ENCODE data around the gene HDAC11. TPM values are rescaled to one million over a fixed set of nuclear protein-coding genes. Genes with fewer than 3 reads are reported as not detected.
A peak's percentile ranks its signal among the peaks of the same experiment; 100 is the strongest.

The HDAC11 gene
- polyA plus RNA-seq, 3 donors: 2.9 to 3.9 (median 3.5) TPM

GRCh38 chr3:13546667-13547171 lies 66.6 kb downstream of the HDAC11 start:
- Histone ChIP-seq H4K20me1 (ENCODE audit: insufficient read depth, low read length) (no peaks in the 10 kb centered on the region), H3K27ac (ENCODE audit: low read depth in 1 of 2, low read length in 2 of 2) (no peak overlapping the region), H3K4me3 (replicated peaks in 1 of 3; ENCODE audit: low read depth in 2 of 3, low read length in 3 of 3) (no peak overlapping the region), H3K4me2 (replicated peaks; ENCODE audit: extremely low read depth, low read length, poor library complexity, severe bottlenecking) (no peak overlapping the region), H3K79me2 (ENCODE audit: insufficient read depth, low read length) (no peaks in the 10 kb centered on the region), H3K9me3 (replicated peaks in 1 of 2; ENCODE audit: control insufficient read depth in 1 of 2, insufficient read depth in 1 of 2, low read length in 2 of 2) (peaks cover 0 to 3% of the 10 kb centered on the region in 2 donors), H3K36me3 (replicated peaks in 1 of 2; ENCODE audit: control insufficient read depth in 1 of 2, insufficient read depth in 2 of 2, low read length in 2 of 2) (no peaks in the 10 kb centered on the region), H3K27me3 (ENCODE audit: control insufficient read depth in 2 of 2, insufficient read depth in 2 of 2, low read length in 2 of 2) (peaks cover 8 to 28% of the 10 kb centered on the region in 2 donors), H3K9ac (ENCODE audit: insufficient read depth, low read length, poor library complexity, severe bottlenecking) (no peak overlapping the region), H3K4me1 (ENCODE audit: control insufficient read depth in 1 of 2, insufficient read depth in 2 of 2, low read length in 2 of 2) (peaks cover 3 to 13% of the 10 kb centered on the region in 2 donors), H2AFZ (ENCODE audit: insufficient read depth, low read depth, low read length, poor library complexity, severe bottlenecking) (no peak overlapping the region)
- no peak for TF ChIP-seq CTCF (IDR thresholded peaks at IDR 0.05)
- Mint-ChIP-seq H3K27me3 (ENCODE audit: low read depth in 3 of 3) (peaks cover 28 to 40% (median 29%) of the 10 kb centered on the region in 3 donors), H3K4me1 (peaks cover 10% of the 10 kb centered on the region), H3K4me3 (no peak overlapping the region), H3K27ac (no peak overlapping the region), H3K9me3 (peaks cover 0 to 14% (median 5%) of the 10 kb centered on the region in 7 donors), H3K36me3 (peaks cover 2 to 7% of the 10 kb centered on the region in 2 donors)
- 98% methylated on average over 6 of the region's 9 CpGs for WGBS (ENCODE audit: insufficient coverage)
- DNase-seq: no peak
- intact Hi-C loops (cut with micrococcal nuclease): no loop called here

GRCh38 chr3:13547591-13548371 lies 67.7 kb downstream of the HDAC11 start:
- Histone ChIP-seq H4K20me1 (ENCODE audit: insufficient read depth, low read length) (no peaks in the 10 kb centered on the region), H3K9ac (ENCODE audit: insufficient read depth, low read length, poor library complexity, severe bottlenecking) (no peak overlapping the region), H3K79me2 (ENCODE audit: insufficient read depth, low read length) (no peaks in the 10 kb centered on the region), H3K27ac (ENCODE audit: low read depth in 1 of 2, low read length in 2 of 2) (no peak overlapping the region), H3K27me3 (ENCODE audit: control insufficient read depth in 2 of 2, insufficient read depth in 2 of 2, low read length in 2 of 2) (peaks cover 8 to 28% of the 10 kb centered on the region in 2 donors), H3K36me3 (replicated peaks in 1 of 2; ENCODE audit: control insufficient read depth in 1 of 2, insufficient read depth in 2 of 2, low read length in 2 of 2) (no peaks in the 10 kb centered on the region), H2AFZ (ENCODE audit: insufficient read depth, low read depth, low read length, poor library complexity, severe bottlenecking) (no peak overlapping the region), H3K9me3 (replicated peaks in 1 of 2; ENCODE audit: control insufficient read depth in 1 of 2, insufficient read depth in 1 of 2, low read length in 2 of 2) (no peaks in the 10 kb centered on the region), H3K4me3 (replicated peaks in 1 of 3; ENCODE audit: low read depth in 2 of 3, low read length in 3 of 3) (no peak overlapping the region), H3K4me1 (ENCODE audit: control insufficient read depth in 1 of 2, insufficient read depth in 2 of 2, low read length in 2 of 2) (peaks cover 3 to 13% of the 10 kb centered on the region in 2 donors), H3K4me2 (replicated peaks; ENCODE audit: extremely low read depth, low read length, poor library complexity, severe bottlenecking) (no peak overlapping the region)
- intact Hi-C loops (cut with micrococcal nuclease): no loop called here
- H3K27me3 Mint-ChIP-seq (ENCODE audit: low read depth in 3 of 3): peaks cover 28 to 40% (median 28%) of the 10 kb centered on the region in 3 donors
- peaks cover 10% of the 10 kb centered on the region for H3K4me1 Mint-ChIP-seq
- H3K27ac Mint-ChIP-seq: no peak overlapping the region
- peak overlapping the region; percentile 35 to 81 for H3K4me3 Mint-ChIP-seq
- WGBS (ENCODE audit: insufficient coverage): 90% methylated on average over 6 of the region's 10 CpGs
- no peak for DNase-seq
- no peak for TF ChIP-seq CTCF (IDR thresholded peaks at IDR 0.05)
- H3K9me3 Mint-ChIP-seq: peaks cover 0 to 9% (median 2%) of the 10 kb centered on the region in 7 donors
- H3K36me3 Mint-ChIP-seq: peaks cover 2 to 7% of the 10 kb centered on the region in 2 donors

Measured in CD14-positive monocyte (primary cell).